ENCODE data around the gene MACC1.

The MACC1 gene

GRCh38 chr7:20217193-20217948 lies at the start of gene MACC1:
TSS of gene MACC1 (minus strand) at chr7:20217384. CDS start at chr7:20161862, 55,522 bp downstream.
- no peaks in the 10 kb centered on the region for H3K79me2 ChIP-seq
- H3K27me3 ChIP-seq (ENCODE audit: control insufficient read depth, insufficient read depth, low read length): no peaks in the 10 kb centered on the region
- no peak within 1 kb of the TSS for H3K4me2 ChIP-seq (ENCODE audit: low read length)
- no peaks in the 10 kb centered on the region for H3K9me3 ChIP-seq (ENCODE audit: control insufficient read depth, low read length)
- no peaks in the 10 kb centered on the region for H3K36me3 ChIP-seq (ENCODE audit: control insufficient read depth, insufficient read depth, low read length)
- H3K4me1 ChIP-seq: no peaks in the 10 kb centered on the region
- no peak within 1 kb of the TSS for H3K9ac ChIP-seq
- H2AFZ ChIP-seq: peak within 1 kb of the TSS; percentile 47
- H3K27ac ChIP-seq: no peak within 1 kb of the TSS
- H3K4me3 ChIP-seq (ENCODE audit: low read depth, low read length): no peak within 1 kb of the TSS
- TF ChIP-seq CTCF (IDR thresholded peaks at IDR 0.05): peak; percentile 34

- Histone ChIP-seq H3K4me1 (no peaks in the 10 kb centered on the region), H2AFZ (no peak overlapping the region), H3K36me3 (ENCODE audit: control insufficient read depth, insufficient read depth, low read length) (no peaks in the 10 kb centered on the region), H3K9ac (no peak overlapping the region), H3K9me3 (ENCODE audit: control insufficient read depth, low read length) (no peaks in the 10 kb centered on the region), H3K79me2 (no peaks in the 10 kb centered on the region), H3K27me3 (ENCODE audit: control insufficient read depth, insufficient read depth, low read length) (no peaks in the 10 kb centered on the region), H3K4me3 (ENCODE audit: low read depth, low read length) (no peak overlapping the region), H3K27ac (no peak overlapping the region), H3K4me2 (ENCODE audit: low read length) (no peak overlapping the region)
- no peak for TF ChIP-seq CTCF (IDR thresholded peaks at IDR 0.05)
These were observed 47.4 kb upstream of the MACC1 start for GRCh38 chr7:20264623-20265022.

GRCh38 chr7:20260223-20260622 lies 43.0 kb upstream of the MACC1 start:
- no peaks in the 10 kb centered on the region for H3K9me3 ChIP-seq (ENCODE audit: control insufficient read depth, low read length)
- H3K27me3 ChIP-seq (ENCODE audit: control insufficient read depth, insufficient read depth, low read length): no peaks in the 10 kb centered on the region
- no peak overlapping the region for H3K9ac ChIP-seq
- no peak overlapping the region for H3K27ac ChIP-seq
- no peaks in the 10 kb centered on the region for H3K4me1 ChIP-seq
- H3K36me3 ChIP-seq (ENCODE audit: control insufficient read depth, insufficient read depth, low read length): no peaks in the 10 kb centered on the region
- H3K4me3 ChIP-seq (ENCODE audit: low read depth, low read length): no peak overlapping the region
- H2AFZ ChIP-seq: no peak overlapping the region
- no peaks in the 10 kb centered on the region for H3K79me2 ChIP-seq
- no peak overlapping the region for H3K4me2 ChIP-seq (ENCODE audit: low read length)
- no peak for TF ChIP-seq CTCF (IDR thresholded peaks at IDR 0.05)

- H3K27ac ChIP-seq: no peak overlapping the region
- H3K4me2 ChIP-seq (ENCODE audit: low read length): no peak overlapping the region
- no peak overlapping the region for H2AFZ ChIP-seq
- no peaks in the 10 kb centered on the region for H3K4me1 ChIP-seq
- H3K9ac ChIP-seq: no peak overlapping the region
- no peaks in the 10 kb centered on the region for H3K36me3 ChIP-seq (ENCODE audit: control insufficient read depth, insufficient read depth, low read length)
- no peak for TF ChIP-seq CTCF (IDR thresholded peaks at IDR 0.05)
- H3K27me3 ChIP-seq (ENCODE audit: control insufficient read depth, insufficient read depth, low read length): no peaks in the 10 kb centered on the region
- no peak overlapping the region for H3K4me3 ChIP-seq (ENCODE audit: low read depth, low read length)
- H3K79me2 ChIP-seq: no peaks in the 10 kb centered on the region
- H3K9me3 ChIP-seq (ENCODE audit: control insufficient read depth, low read length): no peaks in the 10 kb centered on the region
These were observed 40.0 kb upstream of the MACC1 start for GRCh38 chr7:20257212-20257611.

- Histone ChIP-seq H3K36me3 (ENCODE audit: control insufficient read depth, insufficient read depth, low read length) (no peaks in the 10 kb centered on the region), H3K4me3 (ENCODE audit: low read depth, low read length) (no peak overlapping the region), H3K9ac (no peak overlapping the region), H3K4me1 (no peaks in the 10 kb centered on the region), H3K27ac (no peak overlapping the region), H2AFZ (no peak overlapping the region), H3K4me2 (ENCODE audit: low read length) (no peak overlapping the region), H3K27me3 (ENCODE audit: control insufficient read depth, insufficient read depth, low read length) (no peaks in the 10 kb centered on the region), H3K9me3 (ENCODE audit: control insufficient read depth, low read length) (no peaks in the 10 kb centered on the region), H3K79me2 (no peaks in the 10 kb centered on the region)
- no peak for TF ChIP-seq CTCF (IDR thresholded peaks at IDR 0.05)
These were observed 32.7 kb upstream of the MACC1 start for GRCh38 chr7:20249920-20250319.
